HCT116 (cell line): ENCODE results near the gene USP54. TPM values are rescaled to one million over a fixed set of nuclear protein-coding genes. Genes with fewer than 3 reads are reported as not detected.

ENCODE experiments used
- ATAC-seq: fragments of 200-7000 bp; cut with Tn5 transposase; 2 replicates; pipeline ENCODE4 v1.9.1; 2020; ENCODE audit warnings: mild to moderate bottlenecking, moderate library complexity
- BruUV-seq: library from RNA; stranded (reverse); fragments of 400-500 nt; replicated peaks from 2 replicates; lab custom pipeline; 2021; lab: Mats Ljungman, UMichigan
- CTCF ChIA-PET: fragments of 300-600 bp; sonication (Branson Sonifier 250); formaldehyde crosslinking; loops from one replicate; lab custom pipeline; 2021; ENCODE audit warnings: antibody characterized with exemption; lab: Charles Lee
- POLR2A ChIA-PET: fragments of 300-600, 350-600 bp; sonication (Branson Sonifier 250); formaldehyde crosslinking; loops from one replicate; lab custom pipeline; 2021; ENCODE audit warnings: antibody characterized with exemption; lab: Charles Lee
- RAD21 ChIA-PET, 2 experiments: fragments of 300-600 bp; sonication (Branson Sonifier 250); formaldehyde crosslinking; loops; one replicate each; lab custom pipeline; 2023; ENCODE audit warnings: low total read pairs in 2 of 2; ENCODE audit not compliant: uncharacterized antibody in 2 of 2, unreplicated experiment in 2 of 2, low non-redundant PET in 1 of 2; lab: Charles Lee
- DNase-seq: peaks from one replicate; pipeline ENCODE4 v3.0.0-alpha.2; 2010; ENCODE audit warnings: low read depth, low spot score
- H2AFZ ChIP-seq: fragments of 200-600 bp; shearing (Covaris generic), sonication (generic); 2 replicates; pipeline ENCODE4 v1.6.1; 2017; ENCODE audit warnings: low read depth, mixed run types, mixed read lengths, antibody characterized with exemption, low read length; ENCODE audit not compliant: poor library complexity, severe bottlenecking
- H3K27ac ChIP-seq: 2 replicates; pipeline ENCODE4 v1.5.1; 2012; ENCODE audit warnings: low read depth, low read length
- H3K27me3 ChIP-seq: fragments of 200-600 bp; sonication (generic); 2 replicates; pipeline ENCODE4 v1.6.1; 2016; ENCODE audit warnings: mixed run types, low read length, mixed read lengths; ENCODE audit not compliant: insufficient read depth
- H3K36me3 ChIP-seq, 2 experiments: fragments of 200-500 bp in 1 of 2; fragments of 200-600 bp in 1 of 2; sonication (Bioruptor generic) in 1 of 2; sonication (generic) in 1 of 2; 2 replicates each; pipeline versions ENCODE4 v1.5.1 to v1.6.1; 2014 to 2016; ENCODE audit warnings: low read length in 2 of 2, inconsistent platforms in 1 of 2, mixed read lengths in 1 of 2, mixed run types in 1 of 2; ENCODE audit not compliant: insufficient read depth in 2 of 2, control insufficient read depth in 1 of 2
- H3K4me1 ChIP-seq, 2 experiments: fragments of 200-600 bp in 1 of 2; sonication (generic) in 1 of 2; 2 replicates each; pipeline versions ENCODE4 v1.5.1 to v1.6.1; 2012 to 2017; ENCODE audit warnings: low read length in 2 of 2, inconsistent platforms in 1 of 2, mild to moderate bottlenecking in 1 of 2, mixed read lengths in 1 of 2, mixed run types in 1 of 2, moderate library complexity in 1 of 2; ENCODE audit not compliant: insufficient read depth in 2 of 2, control insufficient read depth in 1 of 2
- H3K4me2 ChIP-seq: fragments of 200-600 bp; sonication (generic); 2 replicates; pipeline ENCODE4 v1.6.1; 2017; ENCODE audit warnings: mixed run types, low read length, mixed read lengths
- H3K4me3 ChIP-seq, 2 experiments: fragments of 200-600 bp in 1 of 2; sonication (generic) in 1 of 2; replicated peaks in 1 of 2; 2 replicates each; pipeline ENCODE4 v1.5.1; 2011 to 2016; ENCODE audit warnings: low read length in 2 of 2, control low read depth in 1 of 2, low read depth in 1 of 2, mild to moderate bottlenecking in 1 of 2, mixed read lengths in 1 of 2, mixed run types in 1 of 2
- H3K79me2 ChIP-seq: fragments of 200-600 bp; sonication (generic); 2 replicates; pipeline ENCODE4 v1.6.1; 2017; ENCODE audit warnings: mild to moderate bottlenecking, mixed run types, low read length, moderate library complexity, mixed read lengths; ENCODE audit not compliant: insufficient read depth
- H3K9ac ChIP-seq: fragments of 200-600 bp; sonication (generic); 2 replicates; pipeline ENCODE4 v1.6.1; 2016; ENCODE audit warnings: low read length, mixed read lengths
- H3K9me2 ChIP-seq: fragments of 200-600 bp; sonication (generic), shearing (Covaris generic); 2 replicates; pipeline ENCODE4 v1.6.1; 2017; ENCODE audit warnings: mixed run types, mild to moderate bottlenecking, moderate library complexity; ENCODE audit not compliant: insufficient read depth
- H3K9me3 ChIP-seq, 2 experiments: fragments of 200-500 bp in 1 of 2; fragments of 200-600 bp in 1 of 2; sonication (Bioruptor generic) in 1 of 2; sonication (generic) in 1 of 2; 2 replicates each; pipeline ENCODE4 v1.6.1; 2014 to 2017; ENCODE audit warnings: low read length in 2 of 2, mixed read lengths in 2 of 2, inconsistent platforms in 1 of 2, low read depth in 1 of 2, mild to moderate bottlenecking in 1 of 2, mixed run types in 1 of 2, moderate library complexity in 1 of 2; ENCODE audit not compliant: control insufficient read depth in 1 of 2, insufficient read depth in 1 of 2
- H4K20me1 ChIP-seq: fragments of 200-600 bp; sonication (generic), shearing (Covaris generic); 2 replicates; pipeline ENCODE4 v1.6.1; 2017; ENCODE audit warnings: mixed run types, mild to moderate bottlenecking, moderate library complexity; ENCODE audit not compliant: insufficient read depth
- ATF3 ChIP-seq: IDR thresholded peaks from 2 replicates; pipeline ENCODE4 v1.6.1; 2012
- CBX3 ChIP-seq: IDR thresholded peaks from 2 replicates; pipeline ENCODE4 v1.6.1; 2012; ENCODE audit warnings: low read depth
- CEBPB ChIP-seq: IDR thresholded peaks from 2 replicates; pipeline ENCODE4 v1.6.1; 2012; ENCODE audit warnings: low read depth
- EGR1 ChIP-seq: IDR thresholded peaks from 2 replicates; pipeline ENCODE4 v1.6.1; 2012; ENCODE audit warnings: low read depth
- FOSL1 ChIP-seq: IDR thresholded peaks from 2 replicates; pipeline ENCODE4 v1.6.1; 2012; ENCODE audit warnings: low read depth
- SIN3A ChIP-seq: IDR thresholded peaks from 2 replicates; pipeline ENCODE4 v1.6.1; 2012; ENCODE audit warnings: low read depth
- SP1 ChIP-seq: IDR thresholded peaks from 2 replicates; pipeline ENCODE4 v1.6.1; 2012; ENCODE audit warnings: low read depth
- YY1 ChIP-seq: IDR thresholded peaks from 2 replicates; pipeline ENCODE4 v1.6.1; 2011; ENCODE audit warnings: low read length, low read depth, moderate library complexity, mild to moderate bottlenecking; ENCODE audit not compliant: insufficient replicate concordance; ENCODE audit errors: extremely low read depth
- ZFX ChIP-seq: fragments of 450-650 bp; IDR thresholded peaks from 2 replicates; pipeline ENCODE4 v1.6.1; 2017
- intact Hi-C: fragments of 100-400 bp; cut with micrococcal nuclease; formaldehyde crosslinking; loops from 2 replicates; pipeline ENCODE4 v1.10.0; 2022
- total RNA-seq: library from RNA; stranded (reverse); gene quantifications from one replicate; pipeline ENCODE4 v1.2.1, GENCODE V29; 2021; ENCODE audit not compliant: unreplicated experiment
- TF ChIP-seq, protein P1 (sequence below): IDR thresholded peaks from 2 replicates; pipeline ENCODE4 v1.6.1; 2012
- TF ChIP-seq, protein P2 (sequence below), 3 experiments: fragments of 200-600 bp in 1 of 3; sonication (generic) in 1 of 3; IDR thresholded peaks in 2 of 3; conservative IDR thresholded peaks in 1 of 3; 2 replicates each; pipeline ENCODE4 v1.5.1; 2012 to 2017; ENCODE audit warnings: low read depth in 2 of 3, low read length in 2 of 3, antibody characterized with exemption in 1 of 3, borderline replicate concordance in 1 of 3, control low read depth in 1 of 3, mild to moderate bottlenecking in 1 of 3, mixed read lengths in 1 of 3, mixed run types in 1 of 3, moderate library complexity in 1 of 3; ENCODE audit not compliant: insufficient read depth in 1 of 3

The USP54 gene
- total RNA-seq, 1 experiment from 2014 or later: 28.0 TPM

GRCh38 chr10:73495884-73496674 lies 95.1 kb downstream of the USP54 start, which contains the start of gene PPP3CB:
Gene PPP3CB, minus strand, starts transcription at chr10:73496024. Its CDS starts 135 bp downstream, at chr10:73495889.
- H3K36me3 ChIP-seq: peaks cover 0 to 4% of the 10 kb centered on the region in 2 experiments; a peak in 1 of 4 replicates
- H3K9me2 ChIP-seq: no peaks in the 10 kb centered on the region; the same call in 1 of the 2 replicates
- peak within 1 kb of the TSS; percentile 87 for H3K9ac ChIP-seq
- TSS peak; percentile 90 for BruUV-seq
- peak within 1 kb of the TSS; percentile 97 for H3K27ac ChIP-seq
- H3K9me3 ChIP-seq: no peaks in the 10 kb centered on the region
- DNase-seq: peak; percentile 94
- ChIA-PET RAD21 (interaction anchor here in 1 of 2 experiments (0.6 kb wide), 1 partner anchor 74 kb away, joined by 3 read pairs; no protein-coding TSS in a partner anchor), POLR2A (interaction anchor here (0.7 to 2.2 kb wide), 4 partner anchors 26 to 1175 kb away, joined by 3 to 12 read pairs (median 3); partner anchors contain the start of gene DNAJC9)
- H4K20me1 ChIP-seq: no peaks in the 10 kb centered on the region
- H3K79me2 ChIP-seq: peaks cover 48% of the 10 kb centered on the region
- ATAC-seq: peak; percentile 87
- TF ChIP-seq CBX3: peak; percentile 69; the same call in 1 of the 2 replicates
- TF ChIP-seq ZFX: no peak
- TF ChIP-seq FOSL1: no peak
- TF ChIP-seq SIN3A: peak; percentile 18; the same call in 1 of the 2 replicates
- TF ChIP-seq, protein P1, sequence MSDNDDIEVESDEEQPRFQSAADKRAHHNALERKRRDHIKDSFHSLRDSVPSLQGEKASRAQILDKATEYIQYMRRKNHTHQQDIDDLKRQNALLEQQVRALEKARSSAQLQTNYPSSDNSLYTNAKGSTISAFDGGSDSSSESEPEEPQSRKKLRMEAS: peak; percentile 69
- TF ChIP-seq, protein P2, sequence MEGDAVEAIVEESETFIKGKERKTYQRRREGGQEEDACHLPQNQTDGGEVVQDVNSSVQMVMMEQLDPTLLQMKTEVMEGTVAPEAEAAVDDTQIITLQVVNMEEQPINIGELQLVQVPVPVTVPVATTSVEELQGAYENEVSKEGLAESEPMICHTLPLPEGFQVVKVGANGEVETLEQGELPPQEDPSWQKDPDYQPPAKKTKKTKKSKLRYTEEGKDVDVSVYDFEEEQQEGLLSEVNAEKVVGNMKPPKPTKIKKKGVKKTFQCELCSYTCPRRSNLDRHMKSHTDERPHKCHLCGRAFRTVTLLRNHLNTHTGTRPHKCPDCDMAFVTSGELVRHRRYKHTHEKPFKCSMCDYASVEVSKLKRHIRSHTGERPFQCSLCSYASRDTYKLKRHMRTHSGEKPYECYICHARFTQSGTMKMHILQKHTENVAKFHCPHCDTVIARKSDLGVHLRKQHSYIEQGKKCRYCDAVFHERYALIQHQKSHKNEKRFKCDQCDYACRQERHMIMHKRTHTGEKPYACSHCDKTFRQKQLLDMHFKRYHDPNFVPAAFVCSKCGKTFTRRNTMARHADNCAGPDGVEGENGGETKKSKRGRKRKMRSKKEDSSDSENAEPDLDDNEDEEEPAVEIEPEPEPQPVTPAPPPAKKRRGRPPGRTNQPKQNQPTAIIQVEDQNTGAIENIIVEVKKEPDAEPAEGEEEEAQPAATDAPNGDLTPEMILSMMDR (IDR thresholded peaks at IDR 0.05 in 2 of 3, conservative IDR thresholded peaks at IDR 0.05 in 1 of 3; ENCODE audit: borderline replicate concordance in 1 of 3, insufficient read depth in 1 of 3, low read depth in 2 of 3, low read length in 2 of 3): no peak
- peak; percentile 99 for TF ChIP-seq EGR1
- no peak for TF ChIP-seq ATF3
- TF ChIP-seq YY1: peak; percentile 91
- TF ChIP-seq CEBPB: peak; percentile 21
- peak; percentile 81 for TF ChIP-seq SP1
- TF ChIP-seq, all 23 proteins: peak for 7
- intact Hi-C loops: loop anchor here (5.0 kb wide), 2 partner anchors 84 to 234 kb away; partner anchors contain the start of gene ANXA7
- CTCF ChIA-PET: no interaction called here
- no peaks in the 10 kb centered on the region for H3K27me3 ChIP-seq
- peak within 1 kb of the TSS; percentile 92 for H3K4me2 ChIP-seq
- H2AFZ ChIP-seq: peak within 1 kb of the TSS; percentile 55
- peaks cover 13 to 21% of the 10 kb centered on the region in 2 experiments; a peak in 3 of 4 replicates for H3K4me1 ChIP-seq
- peak within 1 kb of the TSS; percentile 94 to 98 for H3K4me3 ChIP-seq
